NCI-H345 treated with DMSO at 0.1 percent for 48 hours (cell line): ENCODE measurements around the gene IL6R.
"Not testable (repeated sequence)": the region's sequence is repeated elsewhere in the genome, so short reads cannot be mapped to it uniquely, and the experiment has no call there.

Experiments
- DNase-seq: peaks from one replicate; lab custom pipeline; 2025; ENCODE audit not compliant: unreplicated experiment; lab: John Stamatoyannopoulos, UW

The IL6R gene

GRCh38 chr1:154404984-154405746 lies at the start of gene IL6R:
IL6R (plus strand) TSS chr1:154405343; CDS start chr1:154405630, 287 bp downstream.
- DNase-seq: peak; percentile 42

- no peak for DNase-seq
Measured at GRCh38 chr1:154358519-154358918, 46.6 kb upstream of the IL6R start.

GRCh38 chr1:154360288-154360687 lies 44.9 kb upstream of the IL6R start:
- DNase-seq: no peak

- not testable (repeated sequence) for DNase-seq
Measured at GRCh38 chr1:154360881-154361280, 44.3 kb upstream of the IL6R start.

GRCh38 chr1:154361357-154361756 lies 43.8 kb upstream of the IL6R start:
- DNase-seq: no peak

- DNase-seq: no peak
Measured at GRCh38 chr1:154371436-154371835, 33.7 kb upstream of the IL6R start.

GRCh38 chr1:154373777-154374357 lies 31.3 kb upstream of the IL6R start:
- DNase-seq: not testable (repeated sequence)

GRCh38 chr1:154379301-154379700 lies 25.8 kb upstream of the IL6R start:
- DNase-seq: no peak

GRCh38 chr1:154384650-154385489 lies 20.3 kb upstream of the IL6R start:
- DNase-seq: no peak

- DNase-seq: no peak
Measured at GRCh38 chr1:154386643-154387352, 18.3 kb upstream of the IL6R start.

GRCh38 chr1:154391086-154391770 lies 13.9 kb upstream of the IL6R start:
- no peak for DNase-seq

- DNase-seq: no peak
Measured at GRCh38 chr1:154398141-154398540, 7.0 kb upstream of the IL6R start.

- DNase-seq: no peak
Measured at GRCh38 chr1:154398678-154399077, 6.5 kb upstream of the IL6R start.

GRCh38 chr1:154400381-154400801 lies 4.8 kb upstream of the IL6R start:
- no peak for DNase-seq

GRCh38 chr1:154402409-154402921 lies 2.7 kb upstream of the IL6R start:
- DNase-seq: no peak

- DNase-seq: no peak
Measured at GRCh38 chr1:154403261-154403943, 1.7 kb upstream of the IL6R start.

- no peak for DNase-seq
Measured at GRCh38 chr1:154403983-154404382, 1.2 kb upstream of the IL6R start.

GRCh38 chr1:154404511-154404931 lies 622 bp upstream of the IL6R start:
- no peak for DNase-seq

- DNase-seq: peak; percentile 27
Measured at GRCh38 chr1:154405747-154406571, 816 bp downstream of the IL6R start.
